GM21447 (cell line): ENCODE measurements around the gene LRCH1.
A peak's percentile ranks its signal among the peaks of the same experiment; 100 is the strongest.

Experiments used
- ATAC-seq: cut with Tn5 transposase; IDR thresholded peaks from one replicate; pipeline ENCODE4 v1.9.1; 2021; ENCODE audit not compliant: unreplicated experiment

LRCH1 gene

GRCh38 chr13:46632176-46632575 lies 79.2 kb downstream of the LRCH1 start:
- no peak for ATAC-seq

GRCh38 chr13:46633416-46633815 lies 80.4 kb downstream of the LRCH1 start:
- ATAC-seq, result no peak

DNA sequence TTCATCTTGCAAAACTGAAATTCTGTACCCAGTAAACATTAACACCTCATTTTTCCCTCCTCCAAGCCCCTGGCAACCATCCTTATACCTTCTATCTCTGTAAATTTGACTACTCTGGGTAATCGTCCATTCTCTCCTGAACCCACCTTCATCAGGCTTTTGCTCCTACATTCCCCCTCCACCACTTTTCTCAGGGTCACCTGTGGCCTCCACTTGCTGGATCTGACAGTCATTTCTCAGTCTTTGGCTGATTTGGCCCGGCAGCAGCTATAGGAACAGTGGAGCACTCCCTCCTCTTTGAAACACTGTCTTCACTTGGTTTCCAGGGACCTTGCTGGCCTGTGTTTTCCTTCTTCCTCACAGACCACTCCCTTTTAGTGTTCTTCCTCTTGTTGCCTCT lies 83.5 kb downstream of the LRCH1 start:
- ATAC-seq, result no peak

DNA sequence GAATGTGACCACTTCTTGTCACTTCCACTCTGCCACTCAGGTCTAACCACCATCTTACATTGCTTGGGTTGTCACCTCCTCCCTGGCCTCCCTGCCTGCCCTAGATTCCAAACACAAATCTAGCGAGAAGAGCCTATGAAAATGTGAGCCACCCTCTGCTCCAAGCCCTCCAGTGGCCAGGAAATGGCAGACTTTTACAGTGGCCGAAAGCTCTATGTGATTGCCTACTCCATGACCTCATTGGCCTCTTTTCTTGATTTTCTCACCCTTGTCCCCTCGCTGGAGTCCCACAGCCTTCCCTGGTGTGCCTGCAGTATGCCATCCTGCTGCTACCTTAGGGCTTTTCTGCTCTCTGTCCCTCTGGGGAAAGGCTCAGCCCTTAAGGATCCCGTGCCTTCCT lies 84.2 kb downstream of the LRCH1 start:
- ATAC-seq, result no peak

DNA sequence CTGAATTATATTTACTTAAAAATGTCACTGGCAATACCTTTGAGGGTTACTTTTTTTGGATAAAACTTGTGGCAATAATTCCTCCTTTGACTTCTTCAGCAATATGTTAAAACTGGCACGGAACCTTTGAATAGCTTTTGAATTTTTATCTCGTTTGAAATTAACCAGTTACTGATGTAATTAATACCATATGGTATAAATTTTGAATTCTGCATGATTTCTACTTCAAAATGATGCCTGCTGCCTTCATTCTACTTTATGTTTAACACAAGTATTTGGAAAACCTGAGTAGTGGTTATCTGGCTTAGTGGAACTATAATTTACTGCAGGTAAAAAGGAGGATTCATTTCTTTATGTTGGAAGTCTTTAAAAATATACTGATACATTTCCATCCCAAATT lies 85.3 kb downstream of the LRCH1 start:
- ATAC-seq, result no peak

DNA sequence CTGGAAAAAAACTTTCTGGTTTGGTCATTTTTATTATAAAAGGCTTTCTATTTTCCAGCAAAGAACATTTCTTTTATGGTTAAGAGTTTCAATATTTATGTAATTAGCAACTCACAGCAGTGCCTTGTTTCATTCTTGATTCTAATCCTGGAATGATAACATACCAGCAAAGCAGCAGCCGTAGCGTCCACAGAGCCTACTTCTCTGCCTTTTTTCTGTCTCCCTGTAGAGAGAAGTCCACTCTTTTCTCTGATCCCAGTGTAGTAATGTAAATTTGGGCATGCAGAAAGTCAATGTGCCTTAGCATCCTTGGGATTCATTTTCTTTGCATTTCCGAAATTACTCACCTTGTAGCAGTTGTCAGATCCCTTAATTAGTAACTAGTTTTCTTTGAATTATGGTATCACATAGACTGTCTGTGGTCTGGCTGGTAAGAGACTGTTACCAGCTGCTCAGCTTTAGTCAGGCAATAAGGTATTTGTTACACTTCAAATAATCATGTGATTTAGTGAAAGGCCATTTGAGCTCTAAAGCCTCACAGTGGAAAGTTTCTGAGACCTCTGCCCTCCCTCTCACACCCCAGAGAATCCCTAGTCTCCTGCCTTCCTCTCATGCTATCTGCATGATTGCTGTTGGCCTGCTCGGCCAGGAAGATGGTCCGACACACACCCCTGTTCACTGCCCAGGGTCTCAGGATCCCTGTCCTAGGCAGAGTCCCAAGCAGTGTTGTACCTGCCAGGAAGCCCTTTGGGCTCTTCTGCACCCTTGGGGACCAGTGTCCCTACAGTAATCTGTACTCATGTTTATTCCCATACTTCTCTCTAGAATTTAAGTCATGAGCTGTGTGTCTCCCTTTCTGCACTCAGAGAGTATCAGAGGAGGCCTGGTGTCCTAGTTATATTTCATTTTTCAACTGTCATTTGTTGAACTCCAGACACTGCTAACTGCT lies 86.3 kb downstream of the LRCH1 start:
- peak; percentile 90 for ATAC-seq

DNA sequence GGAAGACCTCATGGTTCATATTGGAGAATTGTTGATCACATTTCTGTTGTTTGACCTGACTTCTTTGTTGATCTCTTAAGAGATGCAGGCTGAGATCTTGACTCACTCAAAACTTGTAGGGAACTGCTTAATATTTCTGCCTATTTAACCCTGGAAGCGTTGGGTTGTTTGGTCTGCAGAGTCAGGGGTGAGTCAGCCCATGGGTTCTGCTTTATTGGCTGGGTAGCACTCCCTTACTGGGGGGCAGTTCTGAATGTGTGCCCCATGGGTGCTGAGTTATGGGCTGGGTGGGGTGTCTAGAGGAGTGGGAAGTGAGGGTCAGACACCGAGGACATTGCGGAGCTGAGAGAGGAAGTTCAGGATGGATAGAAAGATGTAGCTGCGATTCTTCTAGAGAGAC lies 87.9 kb downstream of the LRCH1 start:
- no peak for ATAC-seq

DNA sequence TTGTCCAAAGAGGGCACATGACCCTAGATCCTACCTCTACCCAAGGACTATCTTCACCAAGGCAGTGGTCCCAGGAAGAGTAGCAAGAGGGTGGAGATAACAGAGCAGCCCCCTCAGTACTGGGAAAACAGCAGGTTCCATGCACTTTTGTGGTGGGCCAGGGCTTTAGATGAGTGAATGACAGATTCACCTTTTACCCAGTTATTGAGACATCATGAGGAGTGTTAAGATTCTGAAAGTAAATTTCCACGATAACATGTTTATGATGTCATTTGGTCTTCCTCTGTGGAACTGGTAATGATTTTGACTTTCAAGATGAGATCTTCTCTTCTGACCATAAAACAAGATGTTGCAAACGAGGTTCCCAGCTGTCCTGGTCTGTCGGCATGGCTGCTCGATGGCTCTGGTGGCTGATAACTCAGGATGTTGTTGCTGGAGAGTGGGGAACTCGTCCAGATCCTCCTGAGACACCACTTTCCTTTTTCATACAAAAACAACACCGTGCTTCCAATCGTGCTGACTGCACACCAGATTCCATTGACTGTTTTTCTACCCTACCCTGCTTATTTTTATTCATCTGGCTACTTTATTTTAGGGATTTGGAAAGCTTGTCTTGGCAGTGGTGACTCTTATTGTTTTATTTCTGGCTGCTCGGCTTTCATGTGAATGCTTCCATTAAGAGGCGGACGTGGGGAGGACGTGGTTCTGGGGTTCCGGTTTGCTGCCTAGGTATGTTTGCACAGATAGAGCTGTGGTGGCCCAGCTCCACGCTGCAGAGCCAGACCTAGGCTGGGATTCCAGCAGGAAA lies 88.5 kb downstream of the LRCH1 start:
- ATAC-seq, result no peak

GRCh38 chr13:46642254-46642653 lies 89.3 kb downstream of the LRCH1 start:
- no peak for ATAC-seq

DNA sequence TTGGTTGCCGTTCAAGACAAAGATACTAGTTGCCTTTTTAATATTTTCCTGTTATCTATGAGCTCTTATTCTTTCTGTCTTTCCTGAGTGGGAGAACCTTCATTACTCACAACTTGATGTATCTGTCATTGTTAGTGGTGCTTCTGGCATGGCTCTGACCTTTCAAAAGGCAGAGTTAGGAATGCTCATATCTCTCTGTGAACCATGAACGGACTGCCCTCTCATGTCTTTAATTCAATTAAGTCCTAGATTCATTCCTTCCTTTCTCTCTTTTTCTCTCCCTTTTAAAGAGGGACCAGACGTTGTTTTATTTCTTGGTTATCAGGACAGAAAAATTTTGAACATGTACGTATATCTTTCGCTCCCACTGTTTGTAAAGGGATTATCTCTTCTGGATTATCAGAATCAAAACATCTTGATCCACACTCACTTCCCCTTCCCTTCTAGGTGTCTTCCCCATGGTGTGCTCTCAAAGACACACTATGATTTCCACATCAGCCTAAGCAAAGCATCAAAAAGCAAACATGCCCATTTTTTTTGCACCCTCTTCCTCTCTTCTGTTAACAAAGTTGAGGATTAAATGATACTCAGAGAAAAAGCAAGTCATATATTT lies 90.3 kb downstream of the LRCH1 start:
- ATAC-seq, result no peak

DNA sequence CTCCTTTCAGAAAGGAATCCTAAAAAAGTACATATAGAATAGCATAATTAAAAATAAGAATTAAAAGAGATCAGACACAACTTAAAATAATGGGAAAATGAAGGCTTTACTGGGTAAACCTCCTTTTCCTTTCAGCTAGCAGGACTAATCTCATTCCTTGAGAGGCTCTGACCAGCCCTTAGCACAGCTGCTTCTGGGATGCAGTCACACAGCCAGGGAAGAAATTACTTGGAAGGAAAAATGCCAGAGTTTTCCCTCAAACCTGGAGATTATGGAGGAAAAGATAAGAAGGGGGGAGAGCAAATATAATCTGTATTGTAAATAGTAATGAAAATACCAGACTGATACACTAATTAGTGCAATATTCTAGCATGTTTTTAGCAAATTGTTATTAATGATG lies 91.8 kb downstream of the LRCH1 start:
- no peak for ATAC-seq

GRCh38 chr13:46647512-46648065 lies 94.6 kb downstream of the LRCH1 start:
- ATAC-seq, result no peak

GRCh38 chr13:46648166-46648607 lies 95.2 kb downstream of the LRCH1 start:
- ATAC-seq, result peak; percentile 82

DNA sequence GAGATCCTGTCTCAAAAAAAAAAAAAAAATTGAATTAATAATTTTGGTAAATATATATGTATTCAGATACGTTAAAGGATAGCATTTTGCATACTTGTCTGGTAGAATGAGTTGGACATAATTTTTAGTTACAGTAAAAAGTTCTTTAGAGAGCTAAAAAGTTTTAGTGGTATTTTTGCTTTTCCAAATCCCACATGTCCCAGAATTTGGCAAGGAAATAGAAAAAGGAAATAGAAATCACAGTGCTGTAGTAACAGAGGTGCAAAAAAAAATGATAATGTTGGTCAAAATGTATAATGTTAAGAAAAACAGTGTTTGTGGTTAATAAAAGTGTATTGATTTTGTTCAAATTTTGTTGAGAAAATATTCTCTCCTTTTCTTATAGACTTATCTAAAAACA lies 96.8 kb downstream of the LRCH1 start:
- ATAC-seq, result no peak

GRCh38 chr13:46654951-46655350 lies 102.0 kb downstream of the LRCH1 start:
- no peak for ATAC-seq

- no peak for ATAC-seq
Observed at GRCh38 chr13:46655377-46656180, 102.6 kb downstream of the LRCH1 start.

DNA sequence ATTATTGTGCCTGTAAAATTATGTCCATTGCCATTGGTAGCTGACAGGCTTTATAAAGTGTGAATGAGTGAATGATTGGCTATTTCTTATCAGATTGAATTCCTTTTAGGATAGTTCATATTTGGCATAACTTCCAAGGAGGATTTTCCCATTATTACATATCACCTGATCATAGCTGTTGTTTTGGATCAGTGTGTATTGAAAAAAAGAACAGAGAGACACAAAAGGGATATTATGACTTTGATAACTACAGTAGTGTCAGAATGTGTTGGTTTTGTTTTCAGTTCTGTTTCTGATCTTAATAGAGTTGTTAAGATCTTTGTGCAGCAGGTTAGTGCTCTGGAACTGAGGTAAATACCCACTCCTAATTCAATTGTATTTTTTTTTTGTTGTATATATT lies 103.8 kb downstream of the LRCH1 start:
- ATAC-seq, result peak; percentile 81

GRCh38 chr13:46659413-46660065 lies 106.6 kb downstream of the LRCH1 start:
- no peak for ATAC-seq

- ATAC-seq, result no peak
Observed at GRCh38 chr13:46660416-46660815, 107.4 kb downstream of the LRCH1 start.

GRCh38 chr13:46660857-46661256 lies 107.9 kb downstream of the LRCH1 start:
- no peak for ATAC-seq
